HCT116 (cell line): ENCODE measurements around the gene SLX1A. TPM values are rescaled to one million over a fixed set of nuclear protein-coding genes. Genes with fewer than 3 reads are reported as not detected.
A peak's percentile ranks its signal among the peaks of the same experiment; 100 is the strongest.

ENCODE experiments used
- ATAC-seq: fragments of 200-7000 bp; cut with Tn5 transposase; 2 replicates; pipeline ENCODE4 v1.9.1; 2020; ENCODE audit warnings: mild to moderate bottlenecking, moderate library complexity
- BruUV-seq: library from RNA; stranded (reverse); fragments of 400-500 nt; replicated peaks from 2 replicates; lab custom pipeline; 2021; lab: Mats Ljungman, UMichigan
- CTCF ChIA-PET: fragments of 300-600 bp; sonication (Branson Sonifier 250); formaldehyde crosslinking; loops from one replicate; lab custom pipeline; 2021; ENCODE audit warnings: antibody characterized with exemption; lab: Charles Lee
- POLR2A ChIA-PET: fragments of 300-600, 350-600 bp; sonication (Branson Sonifier 250); formaldehyde crosslinking; loops from one replicate; lab custom pipeline; 2021; ENCODE audit warnings: antibody characterized with exemption; lab: Charles Lee
- RAD21 ChIA-PET, 2 experiments: fragments of 300-600 bp; sonication (Branson Sonifier 250); formaldehyde crosslinking; loops; one replicate each; lab custom pipeline; 2023; ENCODE audit warnings: low total read pairs in 2 of 2; ENCODE audit not compliant: uncharacterized antibody in 2 of 2, unreplicated experiment in 2 of 2, low non-redundant PET in 1 of 2; lab: Charles Lee
- DNase-seq: peaks from one replicate; pipeline ENCODE4 v3.0.0-alpha.2; 2010; ENCODE audit warnings: low read depth, low spot score
- H2AFZ ChIP-seq: fragments of 200-600 bp; shearing (Covaris generic), sonication (generic); 2 replicates; pipeline ENCODE4 v1.6.1; 2017; ENCODE audit warnings: low read depth, mixed run types, mixed read lengths, antibody characterized with exemption, low read length; ENCODE audit not compliant: poor library complexity, severe bottlenecking
- H3K27ac ChIP-seq: 2 replicates; pipeline ENCODE4 v1.5.1; 2012; ENCODE audit warnings: low read depth, low read length
- H3K27me3 ChIP-seq: fragments of 200-600 bp; sonication (generic); 2 replicates; pipeline ENCODE4 v1.6.1; 2016; ENCODE audit warnings: mixed run types, low read length, mixed read lengths; ENCODE audit not compliant: insufficient read depth
- H3K36me3 ChIP-seq, 2 experiments: fragments of 200-500 bp in 1 of 2; fragments of 200-600 bp in 1 of 2; sonication (Bioruptor generic) in 1 of 2; sonication (generic) in 1 of 2; 2 replicates each; pipeline versions ENCODE4 v1.5.1 to v1.6.1; 2014 to 2016; ENCODE audit warnings: low read length in 2 of 2, inconsistent platforms in 1 of 2, mixed read lengths in 1 of 2, mixed run types in 1 of 2; ENCODE audit not compliant: insufficient read depth in 2 of 2, control insufficient read depth in 1 of 2
- H3K4me1 ChIP-seq, 2 experiments: fragments of 200-600 bp in 1 of 2; sonication (generic) in 1 of 2; 2 replicates each; pipeline versions ENCODE4 v1.5.1 to v1.6.1; 2012 to 2017; ENCODE audit warnings: low read length in 2 of 2, inconsistent platforms in 1 of 2, mild to moderate bottlenecking in 1 of 2, mixed read lengths in 1 of 2, mixed run types in 1 of 2, moderate library complexity in 1 of 2; ENCODE audit not compliant: insufficient read depth in 2 of 2, control insufficient read depth in 1 of 2
- H3K4me2 ChIP-seq: fragments of 200-600 bp; sonication (generic); 2 replicates; pipeline ENCODE4 v1.6.1; 2017; ENCODE audit warnings: mixed run types, low read length, mixed read lengths
- H3K4me3 ChIP-seq, 2 experiments: fragments of 200-600 bp in 1 of 2; sonication (generic) in 1 of 2; replicated peaks in 1 of 2; 2 replicates each; pipeline ENCODE4 v1.5.1; 2011 to 2016; ENCODE audit warnings: low read length in 2 of 2, control low read depth in 1 of 2, low read depth in 1 of 2, mild to moderate bottlenecking in 1 of 2, mixed read lengths in 1 of 2, mixed run types in 1 of 2
- H3K79me2 ChIP-seq: fragments of 200-600 bp; sonication (generic); 2 replicates; pipeline ENCODE4 v1.6.1; 2017; ENCODE audit warnings: mild to moderate bottlenecking, mixed run types, low read length, moderate library complexity, mixed read lengths; ENCODE audit not compliant: insufficient read depth
- H3K9ac ChIP-seq: fragments of 200-600 bp; sonication (generic); 2 replicates; pipeline ENCODE4 v1.6.1; 2016; ENCODE audit warnings: low read length, mixed read lengths
- H3K9me2 ChIP-seq: fragments of 200-600 bp; sonication (generic), shearing (Covaris generic); 2 replicates; pipeline ENCODE4 v1.6.1; 2017; ENCODE audit warnings: mixed run types, mild to moderate bottlenecking, moderate library complexity; ENCODE audit not compliant: insufficient read depth
- H3K9me3 ChIP-seq, 2 experiments: fragments of 200-500 bp in 1 of 2; fragments of 200-600 bp in 1 of 2; sonication (Bioruptor generic) in 1 of 2; sonication (generic) in 1 of 2; 2 replicates each; pipeline ENCODE4 v1.6.1; 2014 to 2017; ENCODE audit warnings: low read length in 2 of 2, mixed read lengths in 2 of 2, inconsistent platforms in 1 of 2, low read depth in 1 of 2, mild to moderate bottlenecking in 1 of 2, mixed run types in 1 of 2, moderate library complexity in 1 of 2; ENCODE audit not compliant: control insufficient read depth in 1 of 2, insufficient read depth in 1 of 2
- H4K20me1 ChIP-seq: fragments of 200-600 bp; sonication (generic), shearing (Covaris generic); 2 replicates; pipeline ENCODE4 v1.6.1; 2017; ENCODE audit warnings: mixed run types, mild to moderate bottlenecking, moderate library complexity; ENCODE audit not compliant: insufficient read depth
- CTCF ChIP-seq, 3 experiments: fragments of 200-600 bp in 1 of 3; sonication (generic) in 1 of 3; IDR thresholded peaks in 2 of 3; conservative IDR thresholded peaks in 1 of 3; 2 replicates each; pipeline ENCODE4 v1.5.1; 2012 to 2017; ENCODE audit warnings: low read depth in 2 of 3, low read length in 2 of 3, antibody characterized with exemption in 1 of 3, borderline replicate concordance in 1 of 3, control low read depth in 1 of 3, mild to moderate bottlenecking in 1 of 3, mixed read lengths in 1 of 3, mixed run types in 1 of 3, moderate library complexity in 1 of 3; ENCODE audit not compliant: insufficient read depth in 1 of 3
- FOSL1 ChIP-seq: IDR thresholded peaks from 2 replicates; pipeline ENCODE4 v1.6.1; 2012; ENCODE audit warnings: low read depth
- MAX ChIP-seq: IDR thresholded peaks from 2 replicates; pipeline ENCODE4 v1.6.1; 2012
- RAD21 ChIP-seq: IDR thresholded peaks from 2 replicates; pipeline ENCODE4 v1.6.1; 2012; ENCODE audit warnings: low read depth, mild to moderate bottlenecking
- SRF ChIP-seq: IDR thresholded peaks from 2 replicates; pipeline ENCODE4 v1.6.1; 2012; ENCODE audit warnings: low read depth
- ZFX ChIP-seq: fragments of 450-650 bp; IDR thresholded peaks from 2 replicates; pipeline ENCODE4 v1.6.1; 2017
- ZNF274 ChIP-seq: fragments of 200-500 bp; sonication (Bioruptor generic); IDR thresholded peaks from 2 replicates; pipeline ENCODE4 v1.6.1; 2014; ENCODE audit warnings: mild to moderate bottlenecking, low read depth, low read length, inconsistent platforms
- intact Hi-C: fragments of 100-400 bp; cut with micrococcal nuclease; formaldehyde crosslinking; loops from 2 replicates; pipeline ENCODE4 v1.10.0; 2022
- total RNA-seq: library from RNA; stranded (reverse); gene quantifications from one replicate; pipeline ENCODE4 v1.2.1, GENCODE V29; 2021; ENCODE audit not compliant: unreplicated experiment

Gene SLX1A
- total RNA-seq, 1 experiment from 2014 or later: 48.3 TPM

GRCh38 chr16:30186444-30186781 lies 7.3 kb upstream of the SLX1A start:
- Histone ChIP-seq H3K27me3 (no peaks in the 10 kb centered on the region), H4K20me1 (no peaks in the 10 kb centered on the region), H2AFZ (no peak overlapping the region), H3K9ac (no peak overlapping the region), H3K9me2 (no peaks in the 10 kb centered on the region), H3K9me3 (no peaks in the 10 kb centered on the region), H3K4me1 (peaks cover 5 to 19% of the 10 kb centered on the region in 2 experiments; a peak in 3 of 4 replicates), H3K4me2 (no peak overlapping the region), H3K36me3 (no peaks in the 10 kb centered on the region), H3K4me3 (no peak overlapping the region), H3K27ac (no peak overlapping the region), H3K79me2 (no peaks in the 10 kb centered on the region)
- intact Hi-C loops: no loop called here
- ChIA-PET CTCF (interaction anchor here (1.3 kb wide), 1 partner anchor 43 kb away, joined by 3 read pairs; no protein-coding TSS in a partner anchor), RAD21 (no interaction called here), POLR2A (no interaction called here)
- ATAC-seq (no peak), DNase-seq (no peak)
- TF ChIP-seq ZFX (no peak), MAX (no peak), SRF (no peak)
- BruUV-seq: no TSS peak

DNA sequence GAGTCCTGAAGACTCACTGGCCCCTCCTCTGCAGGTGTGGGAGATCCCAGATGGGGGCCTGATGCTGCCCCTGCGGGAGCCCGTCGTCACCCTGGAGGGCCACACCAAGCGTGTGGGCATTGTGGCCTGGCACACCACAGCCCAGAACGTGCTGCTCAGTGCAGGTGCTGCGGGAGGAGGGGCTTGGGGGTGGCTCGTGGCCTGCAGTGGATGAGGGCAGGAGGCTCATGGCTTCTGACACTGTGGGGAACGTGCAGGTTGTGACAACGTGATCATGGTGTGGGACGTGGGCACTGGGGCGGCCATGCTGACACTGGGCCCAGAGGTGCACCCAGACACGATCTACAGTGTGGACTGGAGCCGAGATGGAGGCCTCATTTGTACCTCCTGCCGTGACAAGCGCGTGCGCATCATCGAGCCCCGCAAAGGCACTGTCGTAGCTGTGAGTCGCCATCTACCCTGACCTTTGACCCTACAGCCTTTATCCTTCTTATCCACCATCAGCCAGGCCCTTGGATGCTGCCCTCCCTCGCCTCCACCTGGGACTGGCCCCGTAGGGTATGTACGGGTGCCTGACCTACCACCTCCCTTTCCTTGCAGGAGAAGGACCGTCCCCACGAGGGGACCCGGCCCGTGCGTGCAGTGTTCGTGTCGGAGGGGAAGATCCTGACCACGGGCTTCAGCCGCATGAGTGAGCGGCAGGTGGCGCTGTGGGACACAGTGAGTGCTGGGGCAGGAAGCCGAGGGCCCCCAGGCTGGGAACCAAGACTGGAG lies 6.7 kb upstream of the SLX1A start:
- CTCF ChIA-PET: interaction anchor here (1.3 to 1.8 kb wide), 2 partner anchors 44 to 223 kb away, joined by 3 to 6 read pairs; no protein-coding TSS in a partner anchor
- no TSS peak for BruUV-seq
- intact Hi-C loops: no loop called here
- H3K79me2 ChIP-seq: no peaks in the 10 kb centered on the region
- no peak overlapping the region for H3K4me3 ChIP-seq
- ATAC-seq: peak; percentile 62
- no peaks in the 10 kb centered on the region for H4K20me1 ChIP-seq
- peak overlapping the region; percentile 49 for H3K4me2 ChIP-seq
- H3K9me3 ChIP-seq: no peaks in the 10 kb centered on the region
- H3K4me1 ChIP-seq: peaks cover 5 to 19% of the 10 kb centered on the region in 2 experiments; a peak in 3 of 4 replicates
- POLR2A ChIA-PET: no interaction called here
- H3K9ac ChIP-seq: no peak overlapping the region
- no peak overlapping the region for H3K27ac ChIP-seq
- H3K36me3 ChIP-seq: no peaks in the 10 kb centered on the region
- RAD21 ChIA-PET: no interaction called here
- H3K9me2 ChIP-seq: no peaks in the 10 kb centered on the region
- TF ChIP-seq ZNF274 (no peak), RAD21 (peak; percentile 65), CTCF (IDR thresholded peaks at IDR 0.05 in 2 of 3, conservative IDR thresholded peaks at IDR 0.05 in 1 of 3; ENCODE audit: borderline replicate concordance in 1 of 3, insufficient read depth in 1 of 3, low read depth in 2 of 3, low read length in 2 of 3) (peak in 2 of 3 experiments; percentile 86 to 87), FOSL1 (no peak)
- no peak overlapping the region for H2AFZ ChIP-seq
- DNase-seq: no peak
- H3K27me3 ChIP-seq: no peaks in the 10 kb centered on the region
